Suprapubic skin (tissue), 4 donors: Measurements from ENCODE around the gene MNS1.

Experiments used
- CTCF ChIP-seq, 2 donors: fragments of 200-600 bp in 1 of 2; fragments of 450-650 bp in 1 of 2; sonication (generic) in 1 of 2; IDR thresholded peaks; one replicate each; pipeline ENCODE4 v1.5.1; 2016 to 2019; ENCODE audit warnings: antibody characterized with exemption in 2 of 2, mild to moderate bottlenecking in 1 of 2, moderate library complexity in 1 of 2
- EP300 ChIP-seq: sonication (generic); formaldehyde crosslinking; IDR thresholded peaks from one replicate; pipeline ENCODE4 v1.6.1; 2017; ENCODE audit warnings: antibody characterized with exemption
- POLR2A ChIP-seq, 2 donors: fragments of 450-650 bp; IDR thresholded peaks; one replicate each; pipeline ENCODE4 v1.6.1; 2017; ENCODE audit warnings: antibody characterized with exemption in 2 of 2, mild to moderate bottlenecking in 2 of 2, moderate library complexity in 2 of 2
- POLR2AphosphoS5 ChIP-seq, 3 donors: sonication (generic); formaldehyde crosslinking; IDR thresholded peaks; one replicate each; pipeline ENCODE4 v1.6.1; 2017; ENCODE audit warnings: antibody characterized with exemption in 3 of 3

GRCh38 chr15:56484287-56484686, 19.4 kb upstream of the MNS1 start:
- no peak for TF ChIP-seq POLR2AphosphoS5 (IDR thresholded peaks at IDR 0.05)
- TF ChIP-seq CTCF (IDR thresholded peaks at IDR 0.05) = no peak
- no peak for TF ChIP-seq EP300
- TF ChIP-seq POLR2A (IDR thresholded peaks at IDR 0.05) = no peak
